NCI-H1417 (cell line): ENCODE results near the gene ZNF331.

Source experiments
- DNase-seq, 3 experiments: peaks; one replicate each; lab custom pipeline; 2025; lab: John Stamatoyannopoulos, UW

ZNF331 gene

GRCh38 chr19:53626976-53627375 is 89.0 kb downstream of the ZNF331 start:
- DNase-seq, result no peak
